ENCODE measurements around the gene TBC1D30. TPM values are rescaled to one million over a fixed set of nuclear protein-coding genes. Genes with fewer than 3 reads are reported as not detected.

The TBC1D30 gene
- total RNA-seq, 1 donor from 2014 or later, result 2.6 TPM

DNA sequence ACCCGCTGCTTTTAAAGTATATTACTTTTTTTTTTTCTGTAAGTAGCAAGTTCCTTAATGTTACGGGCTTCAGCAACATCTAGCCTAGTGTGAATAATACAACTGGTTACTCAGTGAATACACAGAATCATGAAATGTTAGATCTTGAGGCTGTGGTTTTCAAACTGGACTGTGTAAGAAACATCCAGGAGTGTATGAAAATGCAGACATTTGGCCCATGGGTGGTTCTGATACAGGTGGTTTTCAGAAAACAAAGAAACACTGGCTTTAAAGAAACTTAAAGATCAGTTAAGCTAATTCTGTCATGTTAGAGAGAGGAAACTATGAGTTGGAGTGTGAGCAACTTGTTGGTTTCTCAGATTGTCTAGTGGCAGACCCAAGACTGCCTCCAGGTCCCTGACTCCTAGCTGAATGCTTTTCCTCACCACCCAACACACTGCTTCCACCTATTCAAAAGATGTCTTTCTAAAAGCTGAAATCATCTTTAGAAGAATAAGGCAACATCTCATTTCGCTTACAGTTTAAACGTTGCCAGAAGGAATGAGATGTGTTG is 36.1 kb downstream of the TBC1D30 start:
- no peak for DNase-seq

DNA sequence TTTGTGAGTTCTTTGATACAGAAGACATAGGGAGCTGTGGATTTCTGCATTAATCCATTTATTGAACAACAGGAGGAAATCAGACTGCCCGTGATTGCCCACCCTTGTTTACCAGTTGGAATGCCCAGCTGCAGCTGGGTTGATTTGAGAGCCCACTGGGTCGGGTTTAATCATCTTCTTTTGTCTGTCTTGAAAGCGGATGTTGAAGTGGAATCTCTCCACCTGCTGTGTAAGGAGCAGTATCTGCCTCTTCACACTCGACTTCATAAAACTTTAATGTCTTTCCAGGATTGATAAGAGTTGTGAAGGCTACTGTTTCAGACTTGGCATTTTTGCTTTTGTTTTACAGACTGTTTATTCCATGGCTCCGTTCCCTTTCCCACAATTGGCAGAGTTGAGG is 39.9 kb downstream of the TBC1D30 start:
- no peak for DNase-seq

DNA sequence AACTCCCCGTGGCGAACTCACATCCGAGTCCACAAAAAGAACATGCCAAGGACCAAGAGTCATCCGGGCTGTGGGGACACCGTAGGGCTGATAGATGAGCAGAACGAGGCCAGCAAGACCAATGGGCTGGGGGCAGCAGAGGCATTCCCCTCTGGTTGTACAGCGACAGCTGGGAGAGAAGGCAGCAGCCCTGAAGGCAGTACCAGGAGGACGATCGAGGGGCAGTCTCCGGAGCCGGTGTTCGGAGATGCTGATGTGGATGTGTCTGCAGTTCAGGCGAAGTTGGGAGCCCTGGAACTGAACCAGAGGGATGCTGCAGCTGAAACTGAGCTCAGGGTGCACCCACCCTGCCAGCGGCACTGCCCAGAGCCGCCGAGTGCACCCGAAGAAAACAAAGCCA is 50.7 kb downstream of the TBC1D30 start:
- no peak for DNase-seq

GRCh38 chr12:64876388-64877071 is 52.1 kb downstream of the TBC1D30 start:
- DNase-seq, result no peak

DNA sequence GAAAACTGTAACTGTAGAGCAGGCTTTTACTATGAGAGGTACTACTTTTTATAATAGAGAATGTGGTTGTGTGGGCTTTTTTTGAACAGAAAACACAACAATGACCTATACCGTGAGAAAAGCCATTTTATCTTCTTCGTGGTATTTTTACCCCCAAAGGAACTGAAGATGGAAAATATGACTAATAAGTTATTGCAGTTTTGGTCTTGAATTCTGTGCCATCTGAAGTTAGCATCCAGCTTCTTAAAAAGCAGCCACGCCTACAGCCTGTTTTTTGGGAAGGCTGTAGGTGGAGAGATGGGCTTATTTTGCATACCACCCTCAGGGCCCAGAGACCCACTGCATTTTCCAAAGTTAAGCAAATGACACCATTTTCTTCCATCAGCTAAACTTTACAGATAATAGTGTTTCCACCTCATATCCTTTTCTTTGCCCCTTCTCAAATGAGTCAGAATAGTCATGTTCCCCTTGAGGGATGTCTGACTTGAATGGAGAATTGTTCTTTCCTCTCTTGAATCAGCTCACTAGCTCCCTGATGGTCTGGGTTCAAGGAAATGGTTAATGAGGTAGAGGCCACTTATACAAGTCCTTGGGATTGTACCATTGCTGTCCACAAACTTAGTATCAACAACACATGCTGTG is 53.0 kb downstream of the TBC1D30 start:
- DNase-seq, result no peak

DNA sequence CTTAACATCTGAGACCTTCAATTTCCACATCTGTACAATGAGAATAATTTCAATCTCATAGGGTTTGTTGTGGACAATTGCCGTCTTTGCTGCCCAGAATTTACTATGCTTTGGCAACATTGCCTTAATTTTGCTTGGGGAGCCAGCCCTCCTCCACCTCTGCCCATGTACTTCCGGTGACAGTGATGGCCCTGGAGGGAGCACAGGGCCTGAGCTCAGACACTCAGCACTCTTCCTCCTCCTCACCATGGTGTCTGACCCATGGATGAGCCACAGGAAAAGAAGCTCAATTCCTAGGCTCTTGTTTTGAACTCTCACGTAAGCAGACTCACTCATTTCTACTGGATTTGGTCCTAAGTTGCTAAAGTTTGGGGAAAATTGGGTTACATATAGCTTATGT is 58.2 kb downstream of the TBC1D30 start:
- DNase-seq, result no peak

- no peak for DNase-seq
Observed at GRCh38 chr12:64883264-64884163, 59.1 kb downstream of the TBC1D30 start.

- no peak for DNase-seq
Observed at GRCh38 chr12:64884164-64884542, 59.7 kb downstream of the TBC1D30 start.

DNA sequence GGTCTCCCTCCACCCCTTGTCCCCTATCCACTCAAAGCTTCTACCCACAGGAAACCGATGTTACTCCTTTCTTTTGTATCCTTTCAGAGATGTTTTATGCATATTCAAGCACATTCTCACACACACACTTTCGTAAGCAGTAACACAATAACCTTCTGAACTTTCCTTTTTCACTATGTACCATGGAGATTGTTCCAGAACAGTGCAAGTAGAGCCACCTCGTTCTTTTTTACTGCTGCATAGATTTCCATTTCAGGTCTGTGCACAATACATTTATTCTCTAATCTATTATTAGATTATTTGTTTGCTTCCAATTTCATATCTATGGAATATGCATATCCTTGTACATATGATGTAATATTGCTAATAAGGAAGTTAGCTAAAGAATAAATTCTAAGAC is 60.3 kb downstream of the TBC1D30 start:
- no peak for DNase-seq

DNA sequence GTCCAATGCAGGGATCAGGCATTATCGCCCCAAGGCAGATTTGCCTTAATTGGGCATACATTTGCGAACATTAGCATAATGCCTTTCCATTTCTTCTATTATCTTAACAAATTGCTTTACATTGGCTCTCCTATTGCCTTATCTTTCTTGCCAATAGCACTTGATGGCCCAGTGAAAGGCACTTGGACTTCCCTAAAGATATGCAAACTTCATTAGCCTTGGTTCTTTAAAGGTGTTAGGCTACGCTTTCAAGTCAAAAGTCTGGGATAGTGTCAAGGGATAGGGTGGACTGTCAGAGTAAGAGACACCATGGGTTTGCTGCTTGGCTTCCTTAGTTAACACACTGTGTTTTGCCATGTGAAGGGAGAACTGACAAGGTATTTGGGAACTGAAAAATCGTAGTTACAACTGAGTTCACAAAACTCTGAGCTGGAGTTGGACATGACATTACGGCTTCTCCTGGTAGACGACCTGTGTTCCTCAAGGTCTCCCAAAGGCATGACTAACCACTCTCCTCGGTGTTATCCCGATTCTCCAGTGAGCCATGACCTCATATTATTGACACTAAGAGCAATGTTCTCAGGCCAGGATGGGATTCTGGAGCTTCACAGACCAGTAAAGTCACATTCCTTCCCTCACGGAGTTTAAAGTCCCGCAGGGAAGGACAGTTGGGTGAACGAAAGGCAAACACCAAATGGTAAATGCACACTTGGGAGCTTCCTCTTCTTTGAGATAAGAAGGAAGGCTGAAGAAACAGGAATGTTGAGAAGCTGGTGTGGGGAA is 65.2 kb downstream of the TBC1D30 start:
- no peak for DNase-seq

DNA sequence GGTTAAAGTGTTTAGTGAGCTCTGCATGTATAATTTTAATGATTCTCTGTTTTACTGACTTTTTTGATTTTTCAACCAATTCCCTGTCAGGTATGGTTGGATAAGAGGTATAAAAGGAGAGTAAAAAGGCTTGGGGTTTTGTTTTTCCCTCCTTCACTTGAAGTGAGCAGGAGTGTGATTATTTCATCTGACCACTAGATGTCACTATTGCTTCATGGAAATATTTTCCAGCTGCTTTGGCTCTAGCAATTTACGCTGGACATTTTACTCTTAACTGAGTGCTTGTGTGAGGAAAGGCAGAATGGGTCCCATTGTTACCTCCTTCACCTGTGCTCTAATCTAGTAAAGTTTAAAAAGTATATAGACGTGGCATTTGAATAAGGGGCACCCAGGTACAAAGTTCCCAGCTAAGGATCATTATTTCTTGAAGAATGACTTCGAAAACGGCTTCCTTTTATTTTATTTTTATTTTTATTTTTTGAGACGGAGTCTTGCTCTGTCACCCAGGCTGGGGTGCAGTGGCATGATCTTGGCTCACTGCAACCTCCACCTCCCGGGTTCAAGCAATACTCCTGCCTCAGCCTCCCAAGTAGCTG is 66.5 kb downstream of the TBC1D30 start:
- DNase-seq, result peak; percentile 87

- no peak for DNase-seq
Observed at GRCh38 chr12:64891629-64892028, 67.2 kb downstream of the TBC1D30 start.

DNA sequence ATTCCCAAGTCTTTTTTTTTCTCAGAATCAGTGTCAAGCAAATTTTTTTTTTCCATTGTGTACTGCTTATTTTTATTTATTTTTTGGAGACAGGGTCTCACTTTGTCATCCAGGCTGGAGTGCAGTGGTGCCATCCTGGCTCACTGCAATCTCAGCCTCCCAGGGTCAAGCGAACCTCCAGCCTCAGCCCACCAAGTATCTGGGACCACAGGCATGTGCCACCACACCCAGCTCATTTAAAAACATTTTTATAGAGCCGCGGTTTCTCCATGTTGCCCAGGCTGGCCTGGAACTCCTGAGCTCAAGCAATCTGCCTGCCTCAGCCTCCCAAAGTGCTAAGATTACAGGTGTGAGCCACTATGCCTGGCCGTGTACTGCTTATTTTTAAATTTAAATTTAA is 68.1 kb downstream of the TBC1D30 start:
- no peak for DNase-seq

- no peak for DNase-seq
Observed at GRCh38 chr12:64893961-64894360, 69.5 kb downstream of the TBC1D30 start.

DNA sequence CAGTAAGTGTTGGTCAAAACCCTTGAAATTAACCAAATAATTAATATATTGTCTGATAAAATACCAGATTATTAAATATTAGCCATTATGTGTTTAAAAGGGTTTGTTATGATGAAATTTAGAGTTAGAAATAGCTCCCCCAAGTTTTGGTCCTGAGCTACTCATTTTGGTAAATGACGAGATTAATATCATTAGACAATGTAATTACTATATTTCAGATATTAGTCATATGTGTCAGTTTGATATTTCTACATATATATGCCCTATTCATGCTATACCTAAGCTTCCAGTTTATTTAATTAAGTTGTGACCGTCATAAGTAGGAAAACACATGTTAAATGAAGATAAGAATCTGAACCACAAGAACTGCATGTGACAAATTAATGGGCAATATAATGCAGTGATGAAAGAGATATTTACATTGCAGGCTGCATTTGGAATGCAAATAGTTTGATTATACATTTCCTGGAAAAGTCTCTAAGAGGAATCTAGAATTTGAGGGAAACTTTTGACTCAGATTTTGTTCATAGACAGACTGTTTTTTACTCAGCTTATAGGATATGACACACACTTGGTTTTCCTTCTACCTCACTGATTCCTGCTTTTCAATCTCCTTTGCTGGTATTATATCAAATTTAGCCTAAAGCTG is 70.5 kb downstream of the TBC1D30 start:
- no peak for DNase-seq

- no peak for DNase-seq
Observed at GRCh38 chr12:64895526-64895925, 71.1 kb downstream of the TBC1D30 start.

DNA sequence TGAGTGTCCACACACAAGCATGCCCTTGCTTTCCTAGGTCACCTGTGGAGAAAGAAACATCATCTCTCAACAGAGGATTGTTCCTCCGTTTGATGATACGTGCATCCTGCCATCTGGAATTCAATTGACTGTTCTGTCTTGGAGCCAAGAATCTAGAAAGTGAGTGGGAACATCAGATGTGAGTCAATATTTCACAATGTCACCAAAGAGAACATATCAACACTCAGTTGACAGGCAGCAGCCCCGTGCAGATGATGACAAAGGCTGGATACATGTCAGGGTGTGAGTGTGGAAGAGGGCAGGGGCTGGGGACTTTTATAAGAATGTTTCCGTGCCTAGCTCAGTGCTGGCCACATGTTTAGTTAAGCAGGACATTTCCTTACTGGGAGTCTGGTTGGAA is 76.1 kb downstream of the TBC1D30 start:
- no peak for DNase-seq

DNA sequence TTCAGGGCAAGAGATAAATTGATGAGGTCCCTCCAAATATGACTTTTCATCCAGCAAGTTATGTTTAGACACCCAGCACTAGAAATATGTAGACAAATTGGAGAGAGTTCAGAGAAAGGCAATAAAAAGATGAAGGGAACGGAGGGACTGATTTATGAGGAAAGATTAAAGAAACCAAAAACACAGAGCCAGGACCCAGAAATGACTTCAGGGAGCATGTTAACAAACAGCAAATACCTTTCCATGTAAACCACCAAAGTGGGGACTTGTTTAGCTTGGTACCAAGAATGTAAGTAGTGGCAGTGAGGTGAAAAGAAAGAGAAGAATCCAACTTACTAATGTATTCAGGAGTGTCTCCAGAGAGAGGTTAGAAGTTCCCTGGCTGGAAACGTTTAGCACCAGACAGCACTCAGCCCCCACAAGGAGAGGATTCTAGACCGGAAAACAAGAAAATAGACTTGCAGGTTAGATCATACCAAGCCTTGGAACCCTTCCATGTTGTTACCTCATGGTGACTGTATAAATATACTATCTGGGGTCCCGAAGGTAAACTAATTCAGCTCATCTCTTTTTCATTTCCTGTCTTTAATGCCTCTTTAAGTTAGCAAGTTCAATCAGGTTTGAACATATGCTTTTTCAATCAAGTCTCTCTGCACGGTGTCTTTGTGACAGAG is 79.2 kb downstream of the TBC1D30 start:
- peak; percentile 81 for DNase-seq

DNA sequence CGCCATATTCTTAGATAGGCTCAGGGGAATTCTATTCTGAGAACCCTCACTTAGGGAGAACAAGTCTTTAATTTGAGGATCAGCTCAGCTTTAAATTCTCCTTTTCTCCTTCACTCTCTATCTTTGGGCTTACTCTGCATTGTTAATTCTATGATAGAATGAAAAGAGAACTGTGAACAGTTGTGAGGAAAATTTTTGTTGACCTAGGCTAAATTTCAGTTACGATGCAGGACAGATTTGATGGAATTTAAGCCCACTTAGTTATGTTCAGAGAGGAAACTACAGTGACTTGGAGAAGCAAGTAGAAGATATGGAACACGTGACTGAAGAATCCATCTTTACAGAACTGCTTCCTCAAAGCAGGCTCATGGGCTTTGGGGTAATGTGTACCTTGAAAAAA is 82.7 kb downstream of the TBC1D30 start:
- DNase-seq, result no peak

GRCh38 chr12:64909124-64909523 is 84.7 kb downstream of the TBC1D30 start:
- no peak for DNase-seq

DNA sequence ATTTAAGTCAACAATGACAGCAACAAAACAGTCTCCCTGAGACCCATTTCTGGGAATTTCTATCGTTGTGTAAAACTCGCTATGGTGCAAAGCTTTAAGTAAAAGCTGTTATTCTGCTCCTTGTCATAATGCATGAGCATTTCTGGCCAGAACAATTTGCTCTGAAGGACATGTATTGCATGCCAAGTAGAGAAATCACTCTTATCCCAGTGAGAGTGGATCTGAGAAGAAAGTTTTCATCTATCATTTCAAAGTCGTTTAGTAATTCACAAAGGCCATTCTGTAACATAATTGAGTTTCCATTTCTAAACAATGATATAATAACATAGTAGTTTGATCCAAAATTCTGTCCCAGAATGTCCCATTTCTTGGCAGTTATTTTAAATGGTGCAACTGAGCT is 86.6 kb downstream of the TBC1D30 start:
- DNase-seq, result peak; percentile 45
